Pulmonary artery endothelial cell (primary cell): ENCODE data around the gene SPEF1. TPM values are rescaled to one million over a fixed set of nuclear protein-coding genes. Genes with fewer than 3 reads are reported as not detected.

Experiments used
- DNase-seq: peaks from one replicate; pipeline ENCODE4 v3.0.0-alpha.2; 2011; ENCODE audit warnings: low read depth, low spot score
- total RNA-seq: library from RNA; depleted of rRNA; stranded (reverse); fragments of >200 nt; gene quantifications from 2 replicates; pipeline ENCODE4 v1.2.3, GENCODE V29; 2014

SPEF1 gene
- total RNA-seq, 1 donor from 2014 or later = 0.13 TPM

DNA sequence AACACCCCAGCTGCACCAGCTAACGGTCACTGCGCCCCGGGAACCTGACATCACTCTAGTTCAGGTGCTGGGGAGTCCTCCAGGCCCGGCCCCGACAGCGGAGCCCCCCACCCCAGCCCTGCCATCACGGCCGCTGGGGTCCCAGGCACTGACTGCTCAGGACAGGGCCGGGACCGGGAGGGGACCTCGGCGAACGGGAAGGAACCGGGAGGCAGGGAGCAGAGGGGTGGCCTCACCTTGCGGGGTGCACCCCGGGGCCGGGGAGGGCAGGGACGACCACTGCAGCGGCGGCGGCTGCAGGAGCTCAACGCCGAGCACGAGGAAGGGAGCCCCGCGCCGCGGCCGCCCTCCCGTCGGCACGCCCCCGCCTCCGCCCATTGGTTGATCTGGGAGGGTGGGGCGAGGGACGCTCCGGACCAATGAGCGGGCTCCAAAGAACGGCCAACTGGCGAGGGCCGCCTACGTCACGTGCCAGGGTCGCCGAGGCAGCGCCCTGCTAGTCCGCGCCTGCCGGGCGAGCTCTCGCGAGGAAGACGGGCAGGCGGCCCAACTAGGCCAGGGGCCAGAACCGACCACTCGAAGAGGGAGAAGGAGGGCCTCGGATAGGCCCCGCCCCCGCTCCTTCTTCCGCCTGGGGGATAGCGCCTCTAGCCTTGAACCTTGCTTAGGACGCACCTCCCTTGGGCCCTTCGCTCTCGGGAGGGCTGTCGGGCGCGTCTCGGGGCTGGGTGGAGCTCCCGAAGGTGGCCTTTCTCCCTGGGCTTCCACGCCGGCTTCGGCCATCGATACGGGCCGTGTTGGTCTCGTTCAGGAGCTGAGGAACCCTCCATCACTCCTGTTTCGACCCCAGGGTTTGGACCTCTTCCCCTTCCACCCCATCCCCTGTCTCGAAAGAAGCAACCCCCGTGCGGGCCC, 13.6 kb downstream of the SPEF1 start, which contains the start of gene ADISSP:
Gene ADISSP, minus strand, starts transcription at position 327 of the 915 bp plus-strand sequence. CDS start 7,653 bp downstream, outside the sequence.
- DNase-seq = peak; percentile 94

- DNase-seq = no peak
Observed at GRCh38 chr20:3767110-3767426, 14.2 kb downstream of the SPEF1 start.

DNA sequence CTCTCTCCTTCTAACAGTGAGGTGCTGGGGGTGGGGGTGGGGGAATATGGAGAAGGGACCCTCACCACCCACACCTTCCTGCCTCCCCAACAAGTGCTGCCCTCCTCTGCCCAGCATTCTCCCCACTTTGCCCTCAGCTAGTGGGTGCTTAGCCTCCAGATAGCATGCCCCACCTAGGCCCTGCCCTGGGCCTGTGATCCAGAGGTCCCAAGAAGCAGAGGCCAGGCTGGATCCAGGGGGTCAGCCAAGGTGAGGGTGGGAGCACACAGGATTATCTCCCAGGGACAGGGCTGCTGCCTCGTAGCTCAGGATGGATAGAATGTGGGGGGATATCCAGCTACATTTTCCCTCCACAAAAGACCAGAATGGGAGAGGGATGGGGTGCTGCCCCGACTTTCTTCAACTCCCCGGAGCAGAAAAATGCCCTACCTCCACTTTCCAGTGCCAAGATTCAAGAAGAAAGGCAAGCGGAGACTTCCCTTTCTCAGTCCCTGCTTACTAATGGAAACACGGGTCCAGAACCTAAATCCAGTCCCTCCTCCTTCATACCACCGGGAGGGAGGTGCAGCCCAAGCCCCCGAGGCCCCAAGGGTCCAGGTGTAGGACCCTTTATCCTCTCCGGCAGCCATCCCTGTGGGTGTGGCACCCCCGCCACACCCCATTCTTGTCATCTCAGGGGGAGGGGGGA, 14.7 kb downstream of the SPEF1 start:
- no peak for DNase-seq

DNA sequence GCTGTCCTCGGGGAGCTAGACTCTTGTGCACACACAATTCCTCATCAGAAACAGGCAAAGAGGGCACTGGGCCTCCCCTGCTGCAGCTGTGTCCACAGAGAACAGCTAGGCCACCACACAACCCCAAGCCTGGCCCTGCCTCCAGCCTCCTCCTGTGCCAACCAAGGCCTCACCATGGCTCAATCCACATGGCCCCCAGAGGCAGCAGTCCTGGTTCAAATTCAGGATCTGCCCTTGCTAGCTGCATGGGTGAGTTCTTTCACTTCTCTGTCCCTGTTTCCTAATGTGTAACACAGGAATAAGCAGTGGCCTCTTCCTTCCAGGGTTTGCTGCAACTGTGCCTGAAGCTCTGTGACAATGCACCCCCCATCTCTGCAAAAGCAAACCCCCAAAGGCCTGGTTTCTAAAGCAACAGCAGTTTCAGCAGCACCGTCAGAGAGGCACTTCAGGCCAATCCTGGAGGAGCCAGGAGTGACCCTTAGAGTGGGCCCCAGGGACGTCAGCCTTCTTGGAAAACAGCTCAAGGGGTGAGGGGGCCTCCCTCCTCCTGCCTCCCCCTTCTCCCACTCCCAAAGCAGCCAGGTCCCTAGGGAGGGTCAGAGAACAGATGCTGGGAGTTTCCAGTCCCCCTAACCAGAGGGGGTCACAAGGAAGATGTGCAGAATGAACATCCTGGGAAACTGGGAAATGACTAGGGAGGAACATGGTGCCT, 15.9 kb downstream of the SPEF1 start:
- DNase-seq = no peak

- no peak for DNase-seq
Observed at GRCh38 chr20:3764659-3765058, 16.6 kb downstream of the SPEF1 start.

DNA sequence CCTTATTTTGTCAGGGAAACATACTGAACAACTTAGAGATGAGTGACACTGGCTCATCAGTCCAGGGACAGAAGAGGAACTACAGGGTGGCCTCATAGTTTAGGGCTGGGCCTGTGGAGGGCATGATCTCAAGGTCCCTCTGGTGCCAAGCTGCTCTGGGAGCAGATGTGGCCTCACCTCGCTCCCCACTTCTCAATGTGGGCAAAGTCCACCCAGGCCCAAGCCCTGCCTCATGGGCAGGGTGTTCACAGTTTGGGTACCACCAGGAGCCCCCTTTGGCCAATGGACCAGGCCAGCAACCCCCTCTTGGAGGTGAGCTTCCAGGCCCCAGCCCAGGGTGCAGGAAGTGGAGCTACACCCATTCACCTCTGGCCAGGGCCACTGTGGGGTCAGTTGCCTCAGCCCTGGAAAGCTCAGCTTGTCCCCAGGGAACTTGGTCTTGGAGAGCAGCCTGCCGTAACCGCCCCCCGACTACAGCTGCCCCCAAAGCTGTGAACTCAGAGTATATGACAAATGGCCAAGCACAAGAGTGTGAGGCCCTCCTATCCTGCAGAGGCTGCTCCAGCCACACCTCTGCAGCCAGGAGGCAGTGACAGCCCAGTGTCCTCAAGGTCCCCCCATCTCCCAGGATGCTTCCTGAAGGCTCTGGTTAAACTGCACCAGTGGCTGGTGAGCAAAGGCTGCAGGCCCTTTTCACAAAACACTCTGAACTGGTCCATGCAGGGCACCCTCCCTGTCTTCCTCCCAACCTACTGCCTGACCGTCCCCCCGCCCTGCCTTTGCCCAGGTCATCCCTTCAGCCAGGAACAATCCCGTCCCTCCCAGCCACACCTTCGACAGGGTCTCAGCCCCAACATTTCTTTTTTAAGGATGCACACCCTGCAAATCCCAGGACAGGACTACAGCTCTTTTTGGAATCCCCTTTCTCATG, 17.3 kb downstream of the SPEF1 start:
- no peak for DNase-seq

GRCh38 chr20:3760655-3761348, 20.4 kb downstream of the SPEF1 start:
- DNase-seq = no peak

DNA sequence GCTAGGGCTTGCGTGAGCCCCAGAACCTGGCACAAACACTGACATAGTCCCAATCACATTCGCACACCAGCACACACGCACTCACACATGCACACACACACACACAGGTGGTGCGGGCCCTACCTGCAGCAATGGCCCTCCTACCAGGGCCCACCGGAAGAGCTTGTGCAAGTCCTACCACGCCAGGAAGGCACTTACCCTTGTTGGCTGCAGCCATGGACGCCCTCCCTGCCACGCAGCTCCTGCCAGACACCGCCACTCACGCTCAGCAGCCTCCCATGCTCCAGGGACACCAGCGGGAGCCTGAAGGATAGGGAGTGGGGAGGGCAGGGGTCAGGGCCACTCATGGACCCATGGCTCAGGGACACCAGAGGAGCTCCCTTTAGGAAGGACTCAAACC, 21.4 kb downstream of the SPEF1 start:
- DNase-seq = no peak

DNA sequence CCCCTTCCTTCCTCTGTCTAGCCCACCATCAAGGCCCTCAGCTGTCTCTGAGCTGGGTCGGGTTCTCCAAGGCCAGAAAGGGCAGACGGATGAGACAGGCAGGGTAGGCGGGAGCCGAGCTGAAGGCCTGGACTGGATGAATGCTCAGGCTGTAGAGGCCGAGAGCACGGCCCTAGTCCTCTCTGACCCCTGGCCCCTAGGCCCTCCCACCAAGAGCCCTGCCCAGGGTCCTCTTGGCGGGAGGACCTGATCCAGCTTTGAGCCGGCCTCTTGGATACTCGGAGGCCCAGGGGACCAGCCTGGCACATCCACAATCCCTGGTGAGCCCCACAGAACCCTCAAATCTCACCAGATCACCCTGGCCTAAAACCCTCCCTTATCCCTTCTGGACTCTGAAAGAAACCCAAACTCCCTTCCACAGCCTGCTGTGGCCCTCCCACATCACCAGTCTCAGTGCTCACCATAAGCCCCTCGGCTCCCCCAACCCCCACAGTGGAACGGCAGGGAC, 21.9 kb downstream of the SPEF1 start:
- no peak for DNase-seq

GRCh38 chr20:3758566-3758965, 22.7 kb downstream of the SPEF1 start:
- no peak for DNase-seq

DNA sequence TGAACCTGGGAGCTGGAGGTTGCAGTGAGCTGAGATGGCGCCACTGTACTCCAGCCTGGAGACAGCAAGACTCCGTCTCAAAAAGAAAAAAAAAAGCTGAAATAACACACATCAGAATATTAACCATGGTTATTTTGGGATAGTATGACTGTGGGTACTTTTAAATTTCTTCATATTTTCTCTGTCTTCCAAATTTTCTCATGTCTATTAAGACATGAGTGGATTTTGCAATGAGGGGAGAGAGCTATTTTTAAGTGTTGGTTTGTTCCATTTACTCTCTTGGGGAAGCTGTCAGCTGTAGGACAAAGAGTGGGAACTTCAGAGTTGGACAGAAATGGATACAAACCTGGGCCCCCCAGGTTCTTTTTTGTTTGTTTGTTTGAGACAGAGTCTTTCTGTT, 24.0 kb downstream of the SPEF1 start:
- DNase-seq = no peak

DNA sequence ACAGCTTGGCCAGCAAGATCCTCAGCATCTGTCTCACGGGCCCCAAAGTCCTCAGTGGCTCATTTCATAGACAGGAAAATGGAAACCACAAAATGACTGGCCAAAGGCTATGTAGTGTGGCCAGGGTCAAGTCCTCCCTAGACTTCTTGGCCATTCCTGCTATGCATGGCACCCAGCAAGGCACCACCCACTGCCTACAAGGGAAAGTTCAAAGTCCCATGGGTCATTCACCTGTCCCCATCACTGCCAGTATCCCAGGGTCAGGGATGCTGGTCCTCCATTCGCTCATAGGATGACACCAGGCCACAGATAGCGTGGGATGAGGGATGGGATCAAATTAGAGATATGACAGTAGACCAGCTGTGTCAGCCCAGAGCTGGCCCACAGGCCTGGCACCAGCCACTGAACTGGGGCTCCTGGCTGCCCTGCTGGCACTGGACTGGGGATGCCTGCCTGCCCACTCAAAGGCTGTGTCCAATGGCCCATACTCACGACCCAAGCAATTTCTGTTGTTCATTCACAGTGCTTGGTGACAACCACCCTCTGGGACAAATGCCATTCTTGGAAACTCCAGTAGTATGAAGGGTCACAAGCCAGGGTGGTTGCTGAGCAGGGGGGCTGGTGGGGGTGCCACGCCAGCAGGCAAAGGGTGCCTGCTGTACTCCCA, 25.3 kb downstream of the SPEF1 start:
- DNase-seq = no peak

DNA sequence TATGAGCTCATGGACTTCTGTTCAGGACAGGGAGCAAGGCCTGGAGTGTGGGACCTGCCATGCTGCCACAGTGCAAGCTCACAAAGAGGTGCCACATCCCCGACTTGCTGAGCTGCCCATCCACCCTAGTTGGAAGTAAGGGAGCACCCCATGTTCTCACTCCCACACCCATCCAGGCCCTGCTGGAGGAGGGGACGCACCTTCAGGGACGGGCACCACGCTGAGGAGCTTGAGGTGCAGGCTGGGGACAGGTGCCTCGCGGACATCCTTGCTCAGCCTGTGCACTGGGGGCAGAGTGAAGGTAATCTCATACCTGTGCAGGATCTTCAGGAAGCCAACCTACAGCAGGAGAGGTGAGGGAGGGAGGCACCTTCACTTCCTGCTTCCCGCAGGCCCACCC, 26.0 kb downstream of the SPEF1 start:
- no peak for DNase-seq

GRCh38 chr20:3754276-3754630, 27.0 kb downstream of the SPEF1 start:
- no peak for DNase-seq

GRCh38 chr20:3753501-3754275, 27.6 kb downstream of the SPEF1 start:
- DNase-seq = no peak

DNA sequence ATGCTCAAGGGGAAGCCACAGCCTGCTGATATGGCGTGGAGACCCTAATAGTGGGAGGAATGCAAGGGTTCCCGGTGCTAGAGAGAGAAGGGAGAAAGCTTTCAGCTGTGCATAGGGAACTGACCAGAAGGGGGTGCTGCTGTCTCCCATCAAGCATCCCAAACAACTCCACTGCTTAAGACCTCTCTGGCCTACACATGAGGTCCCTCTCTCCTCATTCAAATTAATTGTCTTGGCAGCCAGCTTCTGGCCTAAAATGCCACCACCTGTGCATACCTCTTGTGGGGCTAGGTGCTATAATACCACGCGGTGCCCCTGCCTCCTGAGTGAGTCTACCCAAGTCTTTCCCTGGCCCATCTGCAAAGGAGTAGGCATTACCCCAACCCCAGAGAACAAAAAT, 28.1 kb downstream of the SPEF1 start:
- DNase-seq = peak; percentile 30

GRCh38 chr20:3752386-3752759, 28.9 kb downstream of the SPEF1 start:
- no peak for DNase-seq

DNA sequence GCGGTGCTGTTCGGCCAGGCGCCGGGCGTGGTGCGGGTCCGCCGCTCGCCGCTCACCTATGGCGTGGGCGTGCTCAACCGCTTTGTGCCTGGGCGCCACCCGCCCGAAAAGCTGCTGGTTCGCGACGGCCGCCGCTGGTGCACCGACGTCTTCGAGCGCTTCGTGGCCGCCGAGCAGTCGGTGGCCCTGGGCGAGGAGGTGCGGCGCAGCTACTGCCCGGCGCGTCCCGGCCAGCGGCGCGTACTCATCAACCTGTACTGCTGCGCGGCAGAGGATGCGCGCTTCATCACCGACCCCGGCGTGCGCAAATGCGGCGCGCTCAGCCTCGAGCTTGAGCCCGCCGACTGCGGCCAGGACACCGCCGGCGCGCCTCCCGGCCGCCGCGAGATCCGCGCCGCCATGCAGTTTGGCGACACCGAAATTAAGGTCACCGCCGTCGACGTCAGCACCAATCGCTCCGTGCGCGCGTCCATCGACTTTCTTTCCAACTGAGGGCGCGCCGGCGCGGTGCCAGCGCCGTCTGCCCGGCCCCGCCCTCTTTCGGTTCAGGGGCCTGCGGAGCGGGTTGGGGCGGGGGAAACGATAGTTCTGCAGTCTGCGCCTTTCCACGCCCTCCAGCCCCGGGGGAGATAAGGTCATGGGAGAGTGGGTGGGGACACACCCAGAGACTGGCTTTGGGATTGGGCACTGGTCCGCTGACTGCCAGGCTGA, 29.4 kb downstream of the SPEF1 start:
- DNase-seq = no peak
